Ectodermal cell (in vitro differentiated cells): ENCODE measurements around the gene MMP20. TPM values are rescaled to one million over a fixed set of nuclear protein-coding genes. Genes with fewer than 3 reads are reported as not detected.

Source experiments
- H3K27ac ChIP-seq: 2 replicates; pipeline ENCODE4 v1.7.0; 2013; ENCODE audit warnings: mild to moderate bottlenecking, low read depth, low read length; ENCODE audit not compliant: insufficient read depth, poor library complexity, severe bottlenecking
- H3K27me3 ChIP-seq: 2 replicates; pipeline ENCODE4 v1.7.0; 2013; ENCODE audit warnings: mild to moderate bottlenecking, low read length; ENCODE audit not compliant: insufficient read depth, control insufficient read depth, poor library complexity, severe bottlenecking
- H3K36me3 ChIP-seq: one replicate; pipeline ENCODE4 v1.7.0; 2013; ENCODE audit warnings: low read length; ENCODE audit not compliant: control insufficient read depth, insufficient read depth
- H3K4me1 ChIP-seq: one replicate; pipeline ENCODE4 v1.7.0; 2013; ENCODE audit warnings: low read length; ENCODE audit not compliant: control insufficient read depth, insufficient read depth
- H3K4me3 ChIP-seq: 2 replicates; pipeline ENCODE4 v1.7.0; 2013; ENCODE audit warnings: low read depth, low read length, control low read depth; ENCODE audit not compliant: insufficient read depth
- H3K9me3 ChIP-seq: 2 replicates; pipeline ENCODE4 v1.7.0; 2013; ENCODE audit warnings: mild to moderate bottlenecking, low read length, moderate library complexity; ENCODE audit not compliant: control insufficient read depth
- WGBS, 2 experiments: methylation state at CpG; one replicate each; pipeline ENCODE4 v1.1.7; 2013; ENCODE audit warnings: missing lambda C conversion rate in 2 of 2; 5-methylcytosine and 5-hydroxymethylcytosine counted together
- polyA plus RNA-seq, 4 experiments: library from polyadenylated mRNA; stranded (reverse); fragments of 50-300 nt; gene quantifications; one replicate each; pipeline ENCODE4 v1.2.3, GENCODE V29; 2013

The MMP20 gene, protein sequence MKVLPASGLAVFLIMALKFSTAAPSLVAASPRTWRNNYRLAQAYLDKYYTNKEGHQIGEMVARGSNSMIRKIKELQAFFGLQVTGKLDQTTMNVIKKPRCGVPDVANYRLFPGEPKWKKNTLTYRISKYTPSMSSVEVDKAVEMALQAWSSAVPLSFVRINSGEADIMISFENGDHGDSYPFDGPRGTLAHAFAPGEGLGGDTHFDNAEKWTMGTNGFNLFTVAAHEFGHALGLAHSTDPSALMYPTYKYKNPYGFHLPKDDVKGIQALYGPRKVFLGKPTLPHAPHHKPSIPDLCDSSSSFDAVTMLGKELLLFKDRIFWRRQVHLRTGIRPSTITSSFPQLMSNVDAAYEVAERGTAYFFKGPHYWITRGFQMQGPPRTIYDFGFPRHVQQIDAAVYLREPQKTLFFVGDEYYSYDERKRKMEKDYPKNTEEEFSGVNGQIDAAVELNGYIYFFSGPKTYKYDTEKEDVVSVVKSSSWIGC
- not detected for polyA plus RNA-seq (2013, experiment 1 of 4)
- polyA plus RNA-seq (2013, experiment 2 of 4), result not detected
- not detected for polyA plus RNA-seq (2013, experiment 3 of 4)
- not detected for polyA plus RNA-seq (2013, experiment 4 of 4)

GRCh38 chr11:102625177-102625576, at the start of gene MMP20:
TSS of gene MMP20 (minus strand) at chr11:102625332. CDS start at chr11:102625319, 13 bp downstream.
- Histone ChIP-seq H3K36me3 (no peaks in the 10 kb centered on the region), H3K4me3 (no peak within 1 kb of the TSS), H3K9me3 (no peaks in the 10 kb centered on the region), H3K27ac (no peak within 1 kb of the TSS), H3K4me1 (no peaks in the 10 kb centered on the region), H3K27me3 (no peaks in the 10 kb centered on the region)
- WGBS, 2 experiments, result 90 to 97% methylated on average over 5 of the region's 5 CpGs

DNA sequence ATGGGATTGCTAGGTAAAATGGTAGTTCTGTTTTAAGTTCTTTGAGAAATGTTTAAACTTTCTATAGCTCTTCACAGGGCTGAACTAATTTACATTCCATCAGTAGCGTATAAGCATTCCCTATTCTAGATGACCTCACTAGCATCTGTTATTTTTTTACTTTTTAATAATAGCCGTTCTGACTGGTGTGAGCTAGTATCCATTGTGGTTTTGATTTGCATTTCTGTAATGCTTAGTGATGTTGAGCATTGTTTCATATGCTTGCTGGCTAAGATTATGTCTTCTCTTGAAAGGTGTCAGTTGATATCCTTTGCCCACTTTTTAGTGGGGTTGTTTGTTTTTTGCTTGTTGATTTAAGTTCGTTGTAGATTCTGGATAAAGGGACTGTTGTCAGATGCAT, 44.5 kb upstream of the MMP20 start:
- H3K9me3 ChIP-seq, result no peaks in the 10 kb centered on the region
- H3K27ac ChIP-seq, result no peak overlapping the region
- no peaks in the 10 kb centered on the region for H3K4me1 ChIP-seq
- WGBS, 2 experiments, result 88 to 90% methylated on average over 3 of the region's 3 CpGs
- no peaks in the 10 kb centered on the region for H3K36me3 ChIP-seq
- H3K27me3 ChIP-seq, result no peaks in the 10 kb centered on the region
- H3K4me3 ChIP-seq, result no peak overlapping the region

GRCh38 chr11:102666331-102666957, 41.3 kb upstream of the MMP20 start:
- Histone ChIP-seq H3K27ac (no peak overlapping the region), H3K27me3 (no peaks in the 10 kb centered on the region), H3K9me3 (no peaks in the 10 kb centered on the region), H3K4me1 (no peaks in the 10 kb centered on the region), H3K36me3 (no peaks in the 10 kb centered on the region), H3K4me3 (no peak overlapping the region)
- WGBS, 2 experiments, result 14 to 15% methylated on average over 4 of the region's 4 CpGs

- H3K36me3 ChIP-seq, result no peaks in the 10 kb centered on the region
- no peak overlapping the region for H3K4me3 ChIP-seq
- H3K4me1 ChIP-seq, result no peaks in the 10 kb centered on the region
- 83 to 85% methylated on average over 12 to 13 of the region's 13 CpGs for WGBS, 2 experiments
- no peaks in the 10 kb centered on the region for H3K9me3 ChIP-seq
- no peaks in the 10 kb centered on the region for H3K27me3 ChIP-seq
- H3K27ac ChIP-seq, result no peak overlapping the region
Observed at GRCh38 chr11:102664001-102664752, 39.0 kb upstream of the MMP20 start.

- Histone ChIP-seq H3K36me3 (no peaks in the 10 kb centered on the region), H3K9me3 (no peaks in the 10 kb centered on the region), H3K4me3 (no peak overlapping the region), H3K27ac (no peak overlapping the region), H3K27me3 (no peaks in the 10 kb centered on the region), H3K4me1 (no peaks in the 10 kb centered on the region)
Observed at GRCh38 chr11:102662607-102663006, 37.5 kb upstream of the MMP20 start.

- Histone ChIP-seq H3K4me1 (no peaks in the 10 kb centered on the region), H3K27ac (no peak overlapping the region), H3K27me3 (no peaks in the 10 kb centered on the region), H3K36me3 (no peaks in the 10 kb centered on the region), H3K9me3 (no peaks in the 10 kb centered on the region), H3K4me3 (no peak overlapping the region)
- WGBS, 2 experiments, result 90 to 91% methylated on average over 4 of the region's 4 CpGs
Observed at GRCh38 chr11:102661040-102661439, 35.9 kb upstream of the MMP20 start.

DNA sequence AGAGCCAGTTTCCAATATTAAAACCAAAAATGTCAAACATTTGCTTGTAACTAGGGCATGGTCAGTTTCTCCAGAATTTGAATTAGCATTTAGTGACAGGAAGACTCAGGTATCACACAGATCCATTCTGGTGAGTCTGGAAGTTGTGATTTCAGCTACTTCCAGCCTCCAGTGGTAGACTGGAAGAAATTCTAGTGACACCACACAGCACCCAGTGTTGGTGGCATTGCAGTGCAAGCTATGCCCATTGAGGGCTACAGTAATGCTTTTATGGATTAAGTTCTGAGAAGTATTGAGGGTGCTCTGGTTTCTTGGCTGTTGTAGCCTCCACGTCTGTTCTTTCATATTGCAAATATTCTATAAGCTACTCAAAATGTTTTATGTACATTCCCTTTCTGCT, 31.4 kb upstream of the MMP20 start:
- WGBS, 2 experiments, result 83% methylated on average over 1 of the region's 1 CpG; no CpG with 5 or more reads in 1 of the 2 experiments
- H3K4me1 ChIP-seq, result no peaks in the 10 kb centered on the region
- no peak overlapping the region for H3K4me3 ChIP-seq
- H3K27ac ChIP-seq, result no peak overlapping the region
- no peaks in the 10 kb centered on the region for H3K27me3 ChIP-seq
- H3K36me3 ChIP-seq, result no peaks in the 10 kb centered on the region
- H3K9me3 ChIP-seq, result no peaks in the 10 kb centered on the region

- H3K4me1 ChIP-seq, result no peaks in the 10 kb centered on the region
- H3K27ac ChIP-seq, result no peak overlapping the region
- no peaks in the 10 kb centered on the region for H3K27me3 ChIP-seq
- 81 to 92% methylated on average over 2 of the region's 2 CpGs for WGBS, 2 experiments
- no peak overlapping the region for H3K4me3 ChIP-seq
- no peaks in the 10 kb centered on the region for H3K9me3 ChIP-seq
- no peaks in the 10 kb centered on the region for H3K36me3 ChIP-seq
Observed at GRCh38 chr11:102655547-102655946, 30.4 kb upstream of the MMP20 start.

- Histone ChIP-seq H3K36me3 (no peaks in the 10 kb centered on the region), H3K4me1 (no peaks in the 10 kb centered on the region), H3K9me3 (no peaks in the 10 kb centered on the region), H3K27ac (no peak overlapping the region), H3K4me3 (no peak overlapping the region), H3K27me3 (no peaks in the 10 kb centered on the region)
- WGBS, 2 experiments, result 91 to 94% methylated on average over 1 of the region's 1 CpG
Observed at GRCh38 chr11:102654761-102655160, 29.6 kb upstream of the MMP20 start.
